NB4 (cell line): ENCODE results near the gene STX18.
A peak's percentile ranks its signal among the peaks of the same experiment; 100 is the strongest.

Experiments
- DNase-seq: peaks from one replicate; pipeline ENCODE4 v3.0.0; 2010; ENCODE audit warnings: low read depth
- H3K4me3 ChIP-seq: one replicate; pipeline ENCODE4 v1.5.1; 2011; ENCODE audit warnings: mild to moderate bottlenecking, low read depth, low read length, moderate library complexity
- CTCF ChIP-seq: IDR thresholded peaks from one replicate; pipeline ENCODE4 v1.5.1; 2012; ENCODE audit warnings: low read depth, low read length
- MYC ChIP-seq: IDR thresholded peaks from 2 replicates; pipeline ENCODE4 v1.6.1; 2011; ENCODE audit warnings: low read depth, low read length
- POLR2A ChIP-seq: IDR thresholded peaks from 2 replicates; pipeline ENCODE4 v1.6.1; 2011; ENCODE audit warnings: mild to moderate bottlenecking; ENCODE audit not compliant: insufficient read length; ENCODE audit errors: extremely low read depth
- TF ChIP-seq, protein P1 (sequence below): IDR thresholded peaks from 2 replicates; pipeline ENCODE4 v1.6.1; 2011; ENCODE audit warnings: low read depth, low read length

STX18 gene

GRCh38 chr4:4532371-4533154 is 9.3 kb downstream of the STX18 start:
- DNase-seq, result no peak
- no peak overlapping the region for H3K4me3 ChIP-seq
- no peak for TF ChIP-seq CTCF
- no peak for TF ChIP-seq POLR2A
- TF ChIP-seq MYC, result no peak
- TF ChIP-seq, protein P1, sequence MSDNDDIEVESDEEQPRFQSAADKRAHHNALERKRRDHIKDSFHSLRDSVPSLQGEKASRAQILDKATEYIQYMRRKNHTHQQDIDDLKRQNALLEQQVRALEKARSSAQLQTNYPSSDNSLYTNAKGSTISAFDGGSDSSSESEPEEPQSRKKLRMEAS, result no peak

DNA sequence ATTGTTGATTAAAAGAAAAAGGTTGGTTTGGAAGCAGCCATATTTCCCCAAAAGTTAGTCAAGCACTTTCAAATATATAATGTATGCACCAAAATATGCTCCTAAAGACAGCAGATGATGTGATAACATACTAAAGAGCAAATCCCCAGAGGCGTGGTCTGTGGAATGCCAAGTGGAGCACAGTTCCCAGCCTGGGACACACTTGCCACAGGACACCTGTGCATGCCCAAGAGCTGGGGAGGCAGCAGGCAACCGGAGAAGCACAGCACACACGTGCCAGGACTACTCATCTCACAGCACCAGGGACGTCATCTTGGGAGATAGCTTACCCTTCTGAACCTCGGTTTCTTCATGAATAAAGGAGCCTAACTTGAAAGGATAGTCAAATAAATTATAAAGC is 12.5 kb downstream of the STX18 start:
- H3K4me3 ChIP-seq, result no peak overlapping the region
- no peak for DNase-seq
- TF ChIP-seq MYC (no peak), POLR2A (no peak), CTCF (no peak)
- TF ChIP-seq, protein P1, result no peak

- no peak overlapping the region for H3K4me3 ChIP-seq
- DNase-seq, result no peak
- TF ChIP-seq CTCF (no peak), POLR2A (no peak), MYC (no peak)
- TF ChIP-seq, protein P1, result no peak
These were observed 15.4 kb downstream of the STX18 start for GRCh38 chr4:4526401-4526800.

DNA sequence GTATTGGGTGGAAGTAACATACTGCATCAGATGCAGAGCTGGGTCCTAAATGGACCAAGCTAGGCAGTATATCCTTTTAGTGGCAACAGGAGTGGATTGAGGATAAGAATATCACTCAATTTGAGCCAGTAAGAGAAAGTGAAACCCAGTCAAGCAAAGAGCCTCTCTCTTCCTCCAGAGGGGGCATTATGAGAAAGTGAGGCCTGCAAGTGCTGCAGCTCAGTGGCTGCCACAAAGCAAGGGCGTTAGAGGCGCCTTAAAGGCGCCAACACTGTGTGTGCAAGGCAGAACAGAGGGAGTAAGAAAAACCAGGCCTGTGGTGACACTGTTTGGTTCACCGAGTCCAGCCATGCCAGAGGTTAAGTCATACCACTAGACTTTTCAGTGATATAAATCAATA is 17.5 kb downstream of the STX18 start:
- TF ChIP-seq CTCF, result no peak
- no peak for TF ChIP-seq POLR2A
- no peak for TF ChIP-seq MYC
- TF ChIP-seq, protein P1, result no peak
- DNase-seq, result peak; percentile 18
- H3K4me3 ChIP-seq, result no peak overlapping the region

DNA sequence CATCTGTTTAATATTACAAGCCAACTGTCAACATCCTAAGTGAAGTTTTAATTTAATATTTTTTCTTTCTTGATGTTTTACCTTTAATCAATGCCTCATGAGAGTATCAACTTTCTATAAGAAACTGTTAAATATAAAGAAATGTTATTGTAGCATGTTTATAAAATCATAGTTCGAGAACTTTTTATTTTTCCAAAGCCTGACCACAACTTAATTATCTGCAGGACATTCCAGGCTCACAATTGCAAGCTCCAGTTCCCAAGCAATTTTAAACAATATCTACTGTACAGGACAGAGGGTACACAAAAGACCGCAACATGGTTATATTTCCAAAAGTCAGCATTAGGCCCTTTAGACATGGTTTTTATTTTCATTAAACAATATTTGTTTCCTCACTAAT is 20.1 kb downstream of the STX18 start:
- no peak for DNase-seq
- TF ChIP-seq CTCF (no peak), POLR2A (no peak), MYC (no peak)
- TF ChIP-seq, protein P1, result no peak
- H3K4me3 ChIP-seq, result no peak overlapping the region
